ENCODE results near the gene LAMTOR2. TPM values are rescaled to one million over a fixed set of nuclear protein-coding genes. Genes with fewer than 3 reads are reported as not detected.

LAMTOR2 gene
- total RNA-seq, 1 experiment from 2014 or later, result 88.1 TPM

DNA sequence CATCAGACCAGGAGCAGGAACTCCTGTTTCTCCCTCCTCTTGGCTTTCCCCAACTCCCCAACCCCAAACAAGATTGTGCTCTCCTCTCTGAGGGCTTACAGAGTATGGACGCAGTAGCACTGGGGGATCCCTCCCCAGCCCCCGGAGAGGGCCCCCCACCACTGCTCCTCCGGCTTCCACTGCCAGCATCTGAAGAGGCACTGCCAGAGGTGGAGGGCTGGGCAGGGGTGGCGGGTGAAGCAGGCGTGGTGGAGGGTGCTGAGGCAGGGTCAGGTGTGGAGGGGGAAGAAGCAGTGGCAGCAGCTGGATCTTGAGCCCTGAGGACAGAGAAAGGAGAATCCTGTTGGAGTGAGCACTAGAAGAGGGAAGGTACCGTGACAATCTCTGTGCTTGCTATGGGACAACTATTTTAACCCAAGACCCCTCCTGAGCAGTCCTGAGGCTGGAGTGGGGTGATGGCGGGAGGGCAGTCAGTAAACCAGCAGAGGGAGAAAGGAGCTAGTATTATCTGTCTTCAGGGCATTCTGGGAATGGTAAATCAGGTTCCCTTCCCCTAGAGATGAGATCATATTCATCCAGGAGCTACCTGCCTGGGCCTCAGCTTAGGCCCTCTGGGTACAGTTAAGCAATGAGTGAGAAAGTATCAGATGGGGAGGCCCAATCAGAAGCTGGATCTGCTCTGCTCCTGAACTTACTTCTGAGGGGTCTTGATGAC is 3.4 kb upstream of the LAMTOR2 start:
- no peak overlapping the region for H3K4me3 Mint-ChIP-seq (ENCODE audit: unreplicated experiment)
- no peak overlapping the region for H3K27ac Mint-ChIP-seq (ENCODE audit: low read depth, unreplicated experiment)
- ChIA-PET CTCF (interaction anchor here (0.6 to 3.3 kb wide), 10 partner anchors 9 to 112 kb away, joined by 3 to 12 read pairs (median 4); partner anchors contain the start of gene LMNA), POLR2A (interaction anchor here (0.9 to 2.4 kb wide), 5 partner anchors 31 to 690 kb away, joined by 3 to 10 read pairs (median 6); partner anchors contain the start of gene MRPL24)
- no TSS peak for BruUV-seq (replicated peaks)
- peaks cover 33% of the 10 kb centered on the region for H3K4me1 Mint-ChIP-seq (ENCODE audit: insufficient read depth, unreplicated experiment)
- TF ChIP-seq, protein P1, sequence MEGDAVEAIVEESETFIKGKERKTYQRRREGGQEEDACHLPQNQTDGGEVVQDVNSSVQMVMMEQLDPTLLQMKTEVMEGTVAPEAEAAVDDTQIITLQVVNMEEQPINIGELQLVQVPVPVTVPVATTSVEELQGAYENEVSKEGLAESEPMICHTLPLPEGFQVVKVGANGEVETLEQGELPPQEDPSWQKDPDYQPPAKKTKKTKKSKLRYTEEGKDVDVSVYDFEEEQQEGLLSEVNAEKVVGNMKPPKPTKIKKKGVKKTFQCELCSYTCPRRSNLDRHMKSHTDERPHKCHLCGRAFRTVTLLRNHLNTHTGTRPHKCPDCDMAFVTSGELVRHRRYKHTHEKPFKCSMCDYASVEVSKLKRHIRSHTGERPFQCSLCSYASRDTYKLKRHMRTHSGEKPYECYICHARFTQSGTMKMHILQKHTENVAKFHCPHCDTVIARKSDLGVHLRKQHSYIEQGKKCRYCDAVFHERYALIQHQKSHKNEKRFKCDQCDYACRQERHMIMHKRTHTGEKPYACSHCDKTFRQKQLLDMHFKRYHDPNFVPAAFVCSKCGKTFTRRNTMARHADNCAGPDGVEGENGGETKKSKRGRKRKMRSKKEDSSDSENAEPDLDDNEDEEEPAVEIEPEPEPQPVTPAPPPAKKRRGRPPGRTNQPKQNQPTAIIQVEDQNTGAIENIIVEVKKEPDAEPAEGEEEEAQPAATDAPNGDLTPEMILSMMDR (IDR thresholded peaks at IDR 0.05; ENCODE audit: unreplicated experiment), result no peak
- H3K36me3 Mint-ChIP-seq (ENCODE audit: insufficient read depth, unreplicated experiment), result peaks cover 46% of the 10 kb centered on the region
- H3K9me3 Mint-ChIP-seq (ENCODE audit: unreplicated experiment), result no peaks in the 10 kb centered on the region
- DNase-seq (ENCODE audit: unreplicated experiment), result no peak
- H3K27me3 Mint-ChIP-seq (ENCODE audit: insufficient read depth, unreplicated experiment), result no peaks in the 10 kb centered on the region
- intact Hi-C loops (cut with micrococcal nuclease), result loop anchor here (10.0 kb wide), 1 partner anchor 396 kb away; no protein-coding TSS in a partner anchor

GRCh38 chr1:156052862-156053767 is 1.5 kb upstream of the LAMTOR2 start:
- Mint-ChIP-seq H3K27ac (ENCODE audit: low read depth, unreplicated experiment) (peak overlapping the region; percentile 95), H3K36me3 (ENCODE audit: insufficient read depth, unreplicated experiment) (peaks cover 46% of the 10 kb centered on the region), H3K27me3 (ENCODE audit: insufficient read depth, unreplicated experiment) (no peaks in the 10 kb centered on the region), H3K9me3 (ENCODE audit: unreplicated experiment) (no peaks in the 10 kb centered on the region), H3K4me3 (ENCODE audit: unreplicated experiment) (peak overlapping the region; percentile 99), H3K4me1 (ENCODE audit: insufficient read depth, unreplicated experiment) (peaks cover 37% of the 10 kb centered on the region)
- TF ChIP-seq, protein P1 (IDR thresholded peaks at IDR 0.05; ENCODE audit: unreplicated experiment), result peak; percentile 30
- intact Hi-C loops (cut with micrococcal nuclease), result loop anchor here (10.0 kb wide), 1 partner anchor 398 kb away; no protein-coding TSS in a partner anchor
- BruUV-seq (replicated peaks), result no TSS peak
- ChIA-PET CTCF (interaction anchor here (0.5 to 3.3 kb wide), 11 partner anchors 11 to 793 kb away, joined by 3 to 11 read pairs (median 4); no protein-coding TSS in a partner anchor), POLR2A (interaction anchor here (0.6 to 2.8 kb wide), 10 partner anchors 13 to 548 kb away, joined by 3 to 10 read pairs (median 4); partner anchors contain the start of genes CCT3, GPATCH4 and TSACC)
- peak; percentile 81 for DNase-seq (ENCODE audit: unreplicated experiment)

- TF ChIP-seq, protein P1 (IDR thresholded peaks at IDR 0.05; ENCODE audit: unreplicated experiment), result peak; percentile 57
- POLR2A ChIA-PET, result interaction anchor here (0.6 to 2.8 kb wide), 17 partner anchors 12 to 548 kb away, joined by 3 to 10 read pairs (median 3); partner anchors contain the start of genes ARHGEF2, GPATCH4, KHDC4 and SLC25A44
- Mint-ChIP-seq H3K9me3 (ENCODE audit: unreplicated experiment) (no peaks in the 10 kb centered on the region), H3K4me3 (ENCODE audit: unreplicated experiment) (peak within 1 kb of the TSS; percentile 99), H3K27me3 (ENCODE audit: insufficient read depth, unreplicated experiment) (no peaks in the 10 kb centered on the region), H3K27ac (ENCODE audit: low read depth, unreplicated experiment) (peak within 1 kb of the TSS; percentile 95), H3K36me3 (ENCODE audit: insufficient read depth, unreplicated experiment) (peaks cover 38% of the 10 kb centered on the region), H3K4me1 (ENCODE audit: insufficient read depth, unreplicated experiment) (peaks cover 37% of the 10 kb centered on the region)
- DNase-seq (ENCODE audit: unreplicated experiment), result peak; percentile 91
- intact Hi-C loops (cut with micrococcal nuclease), result loop anchor here (2.0 to 10.0 kb wide), 4 partner anchors 33 to 399 kb away; partner anchors contain the start of gene SSR2
- TSS peak; percentile 99 for BruUV-seq (replicated peaks)
- CTCF ChIA-PET, result interaction anchor here (0.7 to 3.3 kb wide), 6 partner anchors 12 to 265 kb away, joined by 3 to 11 read pairs (median 3); no protein-coding TSS in a partner anchor
Measured at GRCh38 chr1:156053768-156054499, 648 bp upstream of the LAMTOR2 start, which contains the start of gene UBQLN4. UBQLN4 (minus strand) TSS chr1:156053798; CDS start chr1:156053701, 97 bp downstream.

Data from MCF 10A (cell line).